ENCODE results near the gene KLHL21. TPM values are rescaled to one million over a fixed set of nuclear protein-coding genes. Genes with fewer than 3 reads are reported as not detected.
A peak's percentile ranks its signal among the peaks of the same experiment; 100 is the strongest.

The KLHL21 gene
- total and polyA plus RNA-seq, 2 of the 4 experiments (the other 2 are of a cell fraction) = 12.0 to 36.7 TPM

DNA sequence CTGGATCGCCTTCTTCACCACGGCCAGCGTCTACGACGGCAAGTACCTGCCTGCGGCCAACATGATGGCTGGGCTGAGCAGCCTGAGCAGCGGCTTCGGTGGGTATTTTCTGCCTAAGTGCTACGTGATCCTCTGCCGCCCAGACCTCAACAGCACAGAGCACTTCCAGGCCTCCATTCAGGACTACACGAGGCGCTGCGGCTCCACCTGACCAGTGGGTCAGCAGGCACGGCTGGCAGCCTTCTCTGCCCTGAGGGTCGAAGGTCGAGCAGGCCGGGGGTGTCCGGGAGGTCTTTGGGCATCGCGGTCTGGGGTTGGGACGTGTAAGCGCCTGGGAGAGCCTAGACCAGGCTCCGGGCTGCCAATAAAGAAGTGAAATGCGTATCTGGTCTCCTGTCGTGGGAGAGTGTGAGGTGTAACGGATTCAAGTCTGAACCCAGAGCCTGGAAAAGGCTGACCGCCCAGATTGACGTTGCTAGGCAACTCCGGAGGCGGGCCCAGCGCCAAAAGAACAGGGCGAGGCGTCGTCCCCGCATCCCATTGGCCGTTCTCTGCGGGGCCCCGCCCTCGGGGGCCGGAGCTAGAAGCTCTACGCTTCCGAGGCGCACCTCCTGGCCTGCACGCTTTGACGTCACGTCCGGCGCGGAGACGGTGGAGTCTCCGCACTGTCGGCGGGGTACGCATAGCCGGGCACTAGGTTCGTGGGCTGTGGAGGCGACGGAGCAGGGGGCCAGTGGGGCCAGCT lies 23.1 kb downstream of the KLHL21 start, which contains the start of gene ZBTB48 (continued):
- peak; percentile 80; the same call in 1 of the 2 replicates for TF ChIP-seq MAZ (IDR thresholded peaks at IDR 0.05; ENCODE audit: borderline replicate concordance, low read depth, low read length)

DNA sequence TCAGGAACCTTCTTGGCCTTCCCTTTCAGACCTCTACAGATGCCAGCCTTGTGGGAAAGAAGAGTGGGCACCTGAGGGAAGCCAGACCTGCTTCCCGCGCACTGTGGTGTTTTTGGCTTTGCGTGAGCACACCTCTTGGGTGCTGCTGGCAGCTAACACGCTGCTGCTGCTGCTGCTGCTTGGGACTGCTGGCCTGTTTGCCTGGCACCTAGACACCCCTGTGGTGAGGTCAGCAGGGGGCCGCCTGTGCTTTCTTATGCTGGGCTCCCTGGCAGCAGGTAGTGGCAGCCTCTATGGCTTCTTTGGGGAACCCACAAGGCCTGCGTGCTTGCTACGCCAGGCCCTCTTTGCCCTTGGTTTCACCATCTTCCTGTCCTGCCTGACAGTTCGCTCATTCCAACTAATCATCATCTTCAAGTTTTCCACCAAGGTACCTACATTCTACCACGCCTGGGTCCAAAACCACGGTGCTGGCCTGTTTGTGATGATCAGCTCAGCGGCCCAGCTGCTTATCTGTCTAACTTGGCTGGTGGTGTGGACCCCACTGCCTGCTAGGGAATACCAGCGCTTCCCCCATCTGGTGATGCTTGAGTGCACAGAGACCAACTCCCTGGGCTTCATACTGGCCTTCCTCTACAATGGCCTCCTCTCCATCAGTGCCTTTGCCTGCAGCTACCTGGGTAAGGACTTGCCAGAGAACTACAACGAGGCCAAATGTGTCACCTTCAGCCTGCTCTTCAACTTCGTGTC lies 23.9 kb downstream of the KLHL21 start:
- Histone ChIP-seq H3K27ac (ENCODE audit: insufficient read depth, low read length) (peak overlapping the region; percentile 46; the same call in 1 of the 2 replicates), H4K20me1 (ENCODE audit: insufficient read depth, low read length) (peaks cover 3% of the 10 kb centered on the region; the same call in 1 of the 2 replicates), H3K18ac (ENCODE audit: low read depth, low read length) (no peak overlapping the region), H3K27me3 (ENCODE audit: control insufficient read depth, insufficient read depth, low read length) (no peaks in the 10 kb centered on the region; the same call in 1 of the 2 replicates), H2AFZ (replicated peaks; ENCODE audit: low read length, poor library complexity) (peak overlapping the region; percentile 89), H2BK15ac (ENCODE audit: low read depth, low read length) (no peak overlapping the region), H3K9me1 (ENCODE audit: insufficient read depth, low read length) (peaks cover 13% of the 10 kb centered on the region), H3K4me1 (ENCODE audit: control insufficient read depth, insufficient read depth, low read length) (peaks cover 11% of the 10 kb centered on the region), H4K5ac (ENCODE audit: low read depth, low read length) (peak overlapping the region; percentile 62), H2BK20ac (ENCODE audit: low read depth, low read length) (no peak overlapping the region), H2BK120ac (ENCODE audit: low read depth, low read length) (no peak overlapping the region), H3K56ac (ENCODE audit: extremely low read depth, insufficient read depth, low read length) (no peak overlapping the region), H3K4me2 (ENCODE audit: low read depth, low read length) (peak overlapping the region; percentile 80; the same call in 1 of the 2 replicates), H4K91ac (ENCODE audit: insufficient read depth, low read depth, low read length) (no peak overlapping the region), H3K4ac (ENCODE audit: low read depth, low read length) (0 out of 2 replicates have a peak overlapping the region, but pooled peaks have one; percentile 12), H3K36me3 (ENCODE audit: control insufficient read depth, insufficient read depth, low read length) (0 out of 2 replicates have a peak, but pooled peaks cover 3% of the 10 kb centered on the region), H4K8ac (ENCODE audit: low read depth in 2 of 2, low read length in 2 of 2) (peak overlapping the region; percentile 87 to 94), H2AK9ac (replicated peaks; ENCODE audit: low read depth, low read length, poor library complexity) (peak overlapping the region; percentile 59), H3K9me3 (ENCODE audit: control insufficient read depth, insufficient read depth, low read length) (no peaks in the 10 kb centered on the region), H3K9ac (ENCODE audit: low read depth, low read length) (no peak overlapping the region), H3K14ac (replicated peaks; ENCODE audit: low read depth, low read length) (peak overlapping the region; percentile 26; the same call in 1 of the 2 replicates), H3K4me3 (ENCODE audit: insufficient read depth, low read depth, low read length) (no peak overlapping the region), H2AK5ac (ENCODE audit: low read depth, low read length) (peak overlapping the region; percentile 78; the same call in 1 of the 2 replicates), H2BK5ac (ENCODE audit: low read depth, low read length, poor library complexity, severe bottlenecking) (no peak overlapping the region), H3K23ac (ENCODE audit: low read depth, low read length) (no peak overlapping the region), H3K79me1 (ENCODE audit: low read depth in 1 of 2, low read length in 2 of 2) (peaks cover 10 to 28% of the 10 kb centered on the region in 2 experiments)
- ChIA-PET POLR2A (ENCODE audit: unreplicated experiment) (no interaction called here), CTCF (no interaction called here)
- no peak for ATAC-seq (ENCODE audit: low read depth)
- 88% methylated on average over 11 of the region's 14 CpGs; no CpG with 5 or more reads in 1 of the 2 experiments for WGBS, 2 experiments (ENCODE audit: extremely low coverage in 2 of 2, insufficient read length in 1 of 2)
- in situ Hi-C loops (cut with MboI; ENCODE audit: low sequenced_read_pairs) (no loop called here), dilution Hi-C loops (cut with HindIII; ENCODE audit: low sequenced_read_pairs, unreplicated experiment) (no loop called here), intact Hi-C loops (cut with micrococcal nuclease) (no loop called here)
- BruUV-seq (replicated peaks) = no TSS peak
- DNase-seq = no peak
- TF ChIP-seq MAZ (IDR thresholded peaks at IDR 0.05; ENCODE audit: borderline replicate concordance, low read depth, low read length) (no peak), RAD21 (IDR thresholded peaks at IDR 0.05; ENCODE audit: low read length) (no peak), FOS (IDR thresholded peaks at IDR 0.05; ENCODE audit: low read depth, low read length) (no peak), BHLHE40 (IDR thresholded peaks at IDR 0.05; ENCODE audit: low read depth, low read length) (no peak), POLR2A (IDR thresholded peaks at IDR 0.05; ENCODE audit: low read depth, low read length) (no peak), CHD1 (IDR thresholded peaks at IDR 0.05; ENCODE audit: low read depth, low read length) (no peak), MXI1 (IDR thresholded peaks at IDR 0.05; ENCODE audit: borderline replicate concordance, low read depth, low read length) (no peak), RFX5 (IDR thresholded peaks at IDR 0.05; ENCODE audit: low read depth, low read length) (no peak), RCOR1 (IDR thresholded peaks at IDR 0.05; ENCODE audit: insufficient replicate concordance, low read length) (no peak), ELK1 (IDR thresholded peaks at IDR 0.05; ENCODE audit: borderline replicate concordance, low read depth, low read length) (no peak), NFE2L2 (IDR thresholded peaks at IDR 0.05; ENCODE audit: low read depth, low read length) (no peak), MAFK (IDR thresholded peaks at IDR 0.05; ENCODE audit: low read depth, low read length) (no peak)
- TF ChIP-seq, protein P1, sequence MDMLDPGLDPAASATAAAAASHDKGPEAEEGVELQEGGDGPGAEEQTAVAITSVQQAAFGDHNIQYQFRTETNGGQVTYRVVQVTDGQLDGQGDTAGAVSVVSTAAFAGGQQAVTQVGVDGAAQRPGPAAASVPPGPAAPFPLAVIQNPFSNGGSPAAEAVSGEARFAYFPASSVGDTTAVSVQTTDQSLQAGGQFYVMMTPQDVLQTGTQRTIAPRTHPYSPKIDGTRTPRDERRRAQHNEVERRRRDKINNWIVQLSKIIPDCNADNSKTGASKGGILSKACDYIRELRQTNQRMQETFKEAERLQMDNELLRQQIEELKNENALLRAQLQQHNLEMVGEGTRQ (IDR thresholded peaks at IDR 0.05; ENCODE audit: low read depth, low read length) = no peak
